ENCODE results near the gene OTOA.
"Not testable (repeated sequence)": the region's sequence is repeated elsewhere in the genome, so short reads cannot be mapped to it uniquely, and the experiment has no call there.

The OTOA gene

GRCh38 chr16:21674456-21674855, 10.7 kb downstream of the OTOA start:
- not testable (repeated sequence) for DNase-seq (ENCODE audit: low read depth, low spot score)

GRCh38 chr16:21680714-21681113, 16.9 kb downstream of the OTOA start:
- not testable (repeated sequence) for DNase-seq (ENCODE audit: low read depth, low spot score)

DNA sequence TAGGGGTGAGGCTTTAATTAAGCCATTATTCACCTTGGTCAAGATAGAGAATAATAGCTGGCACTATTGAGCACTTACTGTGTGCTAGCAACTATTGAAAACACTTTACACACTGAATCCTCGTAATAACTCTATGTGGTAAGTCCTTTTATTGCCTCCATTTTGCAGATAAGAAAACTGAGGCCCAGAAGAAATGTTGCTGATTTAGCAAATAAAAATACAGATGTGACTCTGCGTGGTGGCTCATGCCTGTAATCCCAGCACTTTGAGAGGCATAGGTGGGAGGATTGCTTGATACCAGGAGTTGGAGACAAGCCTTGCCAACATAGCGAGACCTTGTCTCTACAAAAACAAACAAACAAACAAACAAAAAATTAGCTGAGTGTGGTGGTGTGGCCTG, 19.4 kb downstream of the OTOA start:
- DNase-seq (ENCODE audit: low read depth, low spot score): no peak

DNA sequence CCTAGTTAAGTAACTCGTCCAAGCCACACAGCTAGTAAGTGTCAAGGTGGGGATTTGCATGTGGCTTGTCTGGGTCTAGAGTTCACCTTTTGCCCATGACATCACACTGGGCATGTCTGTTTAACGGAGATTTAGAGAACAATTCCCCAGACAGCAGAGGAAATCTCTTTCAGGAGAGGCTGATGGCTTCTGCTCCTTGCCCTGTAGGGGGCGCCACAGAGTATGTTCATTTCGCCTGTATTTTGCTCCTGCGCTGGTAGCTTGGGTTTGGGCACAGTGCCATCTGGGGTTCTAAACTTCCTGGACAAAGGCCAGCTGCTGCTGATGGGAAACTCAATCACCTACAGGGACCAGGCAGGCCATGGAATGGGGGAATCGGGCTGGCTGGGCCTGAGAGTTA, 20.4 kb downstream of the OTOA start:
- no peak for DNase-seq (ENCODE audit: low read depth, low spot score)

DNA sequence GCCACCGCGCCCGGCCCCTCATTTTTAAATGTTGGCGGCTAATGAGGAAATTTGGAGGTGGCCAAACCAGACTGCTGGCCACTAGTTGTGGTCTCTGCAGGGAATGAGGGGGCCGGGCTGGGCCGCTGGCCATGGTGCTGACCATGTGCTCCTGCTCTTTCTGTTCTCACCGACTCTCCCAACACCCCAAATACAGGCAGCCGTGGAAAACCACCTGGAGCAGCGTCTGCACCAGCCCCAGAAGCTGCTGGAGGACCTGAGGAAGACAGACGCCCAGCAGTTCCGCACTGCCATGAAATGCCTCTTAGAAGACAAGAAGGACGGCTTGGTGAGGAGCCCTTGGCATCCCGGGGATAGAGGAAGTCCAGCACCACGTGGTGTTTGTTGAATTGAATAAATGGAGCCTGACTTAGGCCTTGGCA, 21.3 kb downstream of the OTOA start:
- DNase-seq (ENCODE audit: low read depth, low spot score): no peak

GRCh38 chr16:21689107-21689506, 25.3 kb downstream of the OTOA start:
- DNase-seq (ENCODE audit: low read depth, low spot score): no peak

DNA sequence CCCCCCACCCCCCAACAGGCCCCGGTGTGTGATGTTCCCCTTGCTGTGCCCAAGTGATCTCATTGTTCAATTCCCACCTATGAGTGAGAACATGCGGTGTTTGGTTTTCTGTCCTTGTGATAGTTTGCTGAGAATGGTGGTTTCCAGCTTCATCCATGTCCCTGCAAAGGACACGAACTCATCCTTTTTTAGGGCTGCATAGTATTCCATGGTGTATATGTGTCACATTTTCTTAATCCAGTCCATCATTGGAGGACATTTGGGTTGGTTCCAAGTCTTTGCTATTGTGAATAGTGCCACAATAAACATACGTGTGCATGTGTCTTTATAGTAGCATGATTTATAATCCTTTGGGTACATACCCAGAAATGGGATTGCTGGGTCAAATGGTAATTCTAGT, 27.2 kb downstream of the OTOA start:
- DNase-seq (ENCODE audit: low read depth, low spot score): not testable (repeated sequence)

DNA sequence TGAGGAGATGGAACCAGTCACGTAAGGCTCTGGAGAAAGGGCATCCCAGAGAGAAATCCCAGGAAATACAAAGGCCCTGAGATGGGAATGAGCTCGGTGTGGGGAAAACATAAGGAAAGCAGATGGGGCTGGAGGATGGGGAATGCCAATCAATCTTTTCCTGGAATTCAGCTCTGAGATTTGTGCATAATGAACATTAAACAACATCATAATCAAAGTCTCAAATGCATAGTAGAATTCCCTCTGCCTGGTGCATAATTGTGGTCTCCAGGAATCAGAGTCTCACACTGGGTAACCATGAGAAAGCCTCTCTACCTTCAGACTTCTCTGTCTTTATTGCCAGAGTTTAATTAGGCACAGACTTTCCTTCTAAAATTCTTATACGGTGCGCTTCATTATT, 30.8 kb downstream of the OTOA start:
- no peak for DNase-seq (ENCODE audit: low read depth, low spot score)

DNA sequence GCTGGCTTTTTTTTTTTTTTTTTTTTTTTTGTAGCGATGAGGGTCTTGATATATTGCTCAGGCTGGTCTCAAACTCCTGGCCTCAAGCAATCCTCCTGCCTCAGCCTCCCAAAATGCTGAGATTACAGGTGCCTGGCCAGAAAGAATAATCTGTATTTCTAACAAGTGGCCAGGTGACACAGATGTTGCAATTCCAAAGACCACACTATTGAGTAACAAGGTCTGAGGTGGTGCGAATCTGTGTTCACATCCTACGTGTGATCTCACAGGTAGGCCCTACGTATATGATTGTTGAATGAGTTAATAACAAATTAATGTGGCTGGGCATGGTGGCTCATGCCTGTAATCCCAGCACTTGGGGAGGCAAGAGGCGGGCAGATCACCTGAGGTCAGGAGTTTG, 33.3 kb downstream of the OTOA start:
- DNase-seq (ENCODE audit: low read depth, low spot score): no peak

- no peak for DNase-seq (ENCODE audit: low read depth, low spot score)
These were observed 34.6 kb downstream of the OTOA start for GRCh38 chr16:21698169-21699032.

GRCh38 chr16:21701271-21701670, 37.5 kb downstream of the OTOA start:
- no peak for DNase-seq (ENCODE audit: low read depth, low spot score)

DNA sequence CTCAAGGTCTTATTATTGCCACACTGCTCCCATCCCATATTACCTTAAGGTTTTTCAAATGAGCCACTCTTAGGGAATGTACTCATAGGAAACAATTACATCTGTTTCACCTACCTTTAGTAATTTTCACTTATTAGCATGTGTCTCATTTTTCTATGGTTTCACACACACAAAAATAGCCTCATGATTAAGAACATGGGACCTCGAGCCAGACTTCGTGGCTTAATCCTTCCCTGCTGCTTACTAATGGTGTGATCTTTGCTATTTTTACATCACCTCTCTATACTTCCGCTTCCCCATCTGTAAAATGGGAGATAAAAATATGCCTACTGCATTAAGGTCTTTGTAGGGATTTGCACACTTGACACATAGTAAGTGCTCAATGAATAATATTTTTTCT, 38.5 kb downstream of the OTOA start:
- DNase-seq (ENCODE audit: low read depth, low spot score): no peak

- no peak for DNase-seq (ENCODE audit: low read depth, low spot score)
These were observed 39.4 kb downstream of the OTOA start for GRCh38 chr16:21703156-21703555.

DNA sequence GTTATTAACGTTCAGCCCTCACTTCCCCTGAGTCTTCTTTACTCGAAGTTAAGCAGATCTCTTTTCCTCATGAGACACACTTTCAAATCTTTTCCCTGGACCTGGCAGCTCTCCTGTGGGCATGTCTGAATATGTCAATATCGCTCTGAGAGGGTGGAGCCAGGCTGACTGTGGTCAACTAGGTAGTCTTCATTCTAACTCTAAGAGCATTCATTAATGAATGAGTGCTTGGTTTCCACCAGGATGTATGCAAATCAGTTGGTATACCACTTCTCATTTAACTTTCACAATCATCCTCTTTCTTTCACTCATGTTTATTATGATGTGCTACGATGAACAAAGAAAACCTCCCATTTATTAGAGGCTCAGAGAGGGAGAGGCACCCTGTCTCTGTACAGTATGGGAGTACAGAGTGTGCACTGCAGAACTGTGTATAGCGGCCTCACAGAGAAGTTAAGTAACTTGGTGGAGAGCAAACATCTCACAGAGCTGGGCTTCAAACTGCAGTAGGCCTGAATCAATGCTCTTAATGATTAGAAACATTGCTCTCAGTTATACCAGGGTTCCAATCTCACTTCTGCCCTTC, 39.9 kb downstream of the OTOA start:
- no peak for DNase-seq (ENCODE audit: low read depth, low spot score)

GRCh38 chr16:21704266-21704665, 40.5 kb downstream of the OTOA start:
- no peak for DNase-seq (ENCODE audit: low read depth, low spot score)

GRCh38 chr16:21704733-21705132, 41.0 kb downstream of the OTOA start:
- DNase-seq (ENCODE audit: low read depth, low spot score): no peak

GRCh38 chr16:21708533-21709115, 44.9 kb downstream of the OTOA start:
- peak; percentile 76 for DNase-seq (ENCODE audit: low read depth, low spot score)

DNA sequence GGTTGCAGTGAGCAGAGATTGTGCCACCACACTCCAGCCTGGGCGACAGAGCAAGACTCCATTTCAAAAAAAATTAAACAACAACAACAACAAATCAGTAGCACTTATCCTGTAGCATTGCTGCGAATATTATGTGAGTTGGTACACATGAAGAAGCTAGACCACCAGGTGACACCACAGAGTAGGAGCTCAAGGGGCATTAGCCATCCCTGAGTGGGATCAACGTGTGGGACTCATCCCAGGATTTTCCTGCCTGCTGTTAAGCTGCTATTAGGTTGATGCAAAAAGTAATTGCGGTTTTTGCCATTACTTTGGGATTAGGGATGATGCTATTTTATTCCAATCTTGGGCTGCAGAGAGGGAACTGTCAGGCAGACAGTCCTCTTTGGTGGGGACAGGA, 47.2 kb downstream of the OTOA start:
- DNase-seq (ENCODE audit: low read depth, low spot score): no peak

DNA sequence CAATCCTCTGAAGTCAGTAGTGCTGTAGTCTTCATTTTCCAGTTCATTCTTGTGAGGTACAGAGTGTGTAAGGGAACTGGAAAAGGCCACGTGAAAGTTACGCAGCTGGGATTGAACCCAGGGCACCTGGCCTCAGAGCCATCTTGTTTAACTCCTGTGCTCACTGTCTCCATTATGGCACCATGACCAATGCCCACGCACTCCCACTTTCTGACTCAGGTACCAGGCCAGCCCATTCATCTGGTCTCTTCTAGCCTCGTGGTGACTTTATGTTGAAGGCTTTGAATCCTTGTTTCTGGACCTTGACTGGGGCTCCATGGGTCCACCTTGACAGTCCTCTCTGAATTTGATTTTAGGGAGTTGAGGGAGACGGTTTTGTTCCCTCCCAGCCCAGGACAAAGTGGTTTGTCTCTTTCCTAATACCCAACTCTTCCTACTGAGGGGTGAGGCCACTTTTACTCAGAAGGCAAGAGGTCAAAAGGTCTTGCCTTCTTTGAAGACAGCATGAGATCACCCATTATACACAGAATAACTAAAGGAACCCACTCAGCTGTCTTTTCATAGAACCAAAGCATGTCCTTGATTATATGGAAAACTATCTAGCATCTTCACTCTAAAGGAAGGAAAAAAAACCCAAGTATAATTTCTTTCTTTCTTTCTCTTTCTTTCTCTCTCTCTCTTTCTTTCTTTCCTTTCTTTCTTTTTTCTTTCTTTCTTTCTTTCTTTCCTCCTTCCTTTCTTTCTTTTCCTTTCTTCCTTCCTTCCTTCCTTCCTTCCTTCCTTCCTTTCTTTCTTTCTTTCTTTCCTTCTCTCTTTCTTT, 50.0 kb downstream of the OTOA start:
- no peak for DNase-seq (ENCODE audit: low read depth, low spot score)

DNA sequence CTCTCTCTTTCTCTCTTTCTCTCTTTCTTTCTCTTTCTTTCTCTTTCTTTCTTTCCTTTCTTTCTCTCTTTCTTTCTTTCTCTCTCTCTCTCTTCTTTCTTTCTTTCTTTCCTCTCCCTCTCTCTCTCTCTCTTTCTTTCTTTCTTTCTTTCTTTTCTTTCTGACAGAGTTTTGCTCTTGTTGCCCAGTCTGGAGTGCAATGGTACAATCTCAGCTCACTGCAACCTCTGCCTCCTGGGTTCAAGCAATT, 50.5 kb downstream of the OTOA start:
- DNase-seq (ENCODE audit: low read depth, low spot score): not testable (repeated sequence)

DNA sequence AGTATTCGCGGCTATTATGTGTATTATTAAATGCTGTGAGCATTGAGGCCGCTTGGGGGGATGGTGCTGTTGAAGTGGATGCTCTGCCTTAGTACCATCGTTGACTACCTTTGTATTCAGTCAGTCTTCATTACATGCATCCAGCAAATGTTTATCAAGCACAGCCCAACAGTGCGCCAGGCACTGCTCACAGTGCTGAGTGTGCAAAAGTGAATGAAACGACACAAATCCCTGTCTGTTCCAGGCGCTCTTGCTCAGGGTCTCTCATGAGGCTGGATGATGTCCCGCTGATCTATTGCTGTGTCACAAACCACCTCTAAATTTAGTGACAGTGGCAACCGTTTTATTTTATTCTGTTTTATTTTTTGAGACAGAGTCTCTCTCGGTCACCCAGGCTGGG, 53.8 kb downstream of the OTOA start:
- no peak for DNase-seq (ENCODE audit: low read depth, low spot score)

- no peak for DNase-seq (ENCODE audit: low read depth, low spot score)
These were observed 55.5 kb downstream of the OTOA start for GRCh38 chr16:21719283-21719682.
